Left colon (tissue), 2 donors: ENCODE results near the gene ZNF569. TPM values are rescaled to one million over a fixed set of nuclear protein-coding genes. Genes with fewer than 3 reads are reported as not detected.

Experiments used
- ATAC-seq: fragments of 200-7000 bp; cut with Tn5 transposase; one replicate; pipeline ENCODE4 v1.9.1; 2020; ENCODE audit warnings: mild to moderate bottlenecking, moderate library complexity
- DNase-seq, 2 donors: peaks; one replicate each; pipeline ENCODE4 v3.0.0-alpha.2; 2020
- intact Hi-C, 2 donors: fragments of 100-400 bp; cut with DNase I in 1 of 2; cut with micrococcal nuclease in 1 of 2; formaldehyde crosslinking; loops; one replicate each; pipeline versions ENCODE4 v1.11.2 to v1.14.0; 2022; cut with DNase I, micrococcal nuclease
- long read RNA-seq: library from polyadenylated mRNA; unstranded; transcript quantifications from one replicate; pipeline ENCODE4 v2.0.0, GENCODE V29; 2021
- total RNA-seq, 2 donors: library from RNA; stranded (reverse); fragmentation: NEBNext Ultra II Directional; extraction: Animal tissue kit (Norgen Biotek cat#: 25700); gene quantifications; one replicate each; pipeline ENCODE4 v1.2.1, GENCODE V29; 2021
- donor health status: DM: no; HTN: no; CAD: no.
- donor health status: DM: yes; HTN: yes; CAD: no.

Gene ZNF569
- 1 to 10 TPM; 1.4 to 1.6 TPM for total RNA-seq
- long read RNA-seq, partial matches to known transcripts = 1 of 2 reads
- long read RNA-seq, other reads (novel, unspliced or antisense) = 1 of 2 reads

DNA sequence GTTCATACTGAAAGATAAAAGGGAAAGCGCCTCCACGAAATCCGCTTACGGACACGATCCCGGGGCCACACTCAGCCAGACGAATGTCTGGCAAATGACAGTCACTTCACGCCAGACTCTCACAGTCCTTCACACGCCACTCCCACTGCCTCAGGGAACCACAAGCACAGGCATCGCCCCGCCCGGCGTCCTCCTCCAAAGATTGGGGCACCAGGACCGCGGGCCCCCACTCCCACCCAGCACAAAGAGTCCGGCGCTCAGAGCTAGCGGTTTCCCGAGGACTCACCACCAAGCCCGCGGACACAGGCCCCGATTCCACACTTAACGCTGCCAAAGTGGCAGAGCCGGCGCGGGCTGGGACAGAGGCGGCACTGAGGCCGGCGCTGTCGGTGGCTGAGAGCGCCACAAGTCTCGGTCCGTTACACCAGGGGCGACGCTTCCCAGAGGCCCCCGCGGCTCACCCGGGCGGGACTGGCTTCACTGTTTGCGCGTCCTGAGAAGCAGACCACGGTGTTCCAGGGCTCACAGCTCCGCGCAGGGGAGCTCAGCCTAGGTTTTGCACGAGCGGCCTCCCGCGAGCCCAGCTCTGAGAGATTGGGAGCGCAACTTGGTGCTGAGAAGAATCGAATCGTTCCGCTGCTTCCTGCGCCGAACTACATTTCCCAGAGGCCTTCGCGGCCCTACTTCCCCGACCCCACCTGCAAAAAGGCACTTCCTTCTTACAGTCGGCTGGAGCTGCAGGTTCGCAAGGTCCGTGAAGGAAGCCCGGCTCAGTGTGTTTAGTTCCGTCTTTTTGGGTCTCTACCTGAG lies at the start of gene ZNF569:
Gene ZNF569 (minus strand): TSS at position 647 of the 810 bp plus-strand sequence. CDS start 22,523 bp downstream, outside the sequence.
- ATAC-seq (peak; percentile 85), DNase-seq (peak; percentile 91 to 94)
- intact Hi-C loops = no loop called here

DNA sequence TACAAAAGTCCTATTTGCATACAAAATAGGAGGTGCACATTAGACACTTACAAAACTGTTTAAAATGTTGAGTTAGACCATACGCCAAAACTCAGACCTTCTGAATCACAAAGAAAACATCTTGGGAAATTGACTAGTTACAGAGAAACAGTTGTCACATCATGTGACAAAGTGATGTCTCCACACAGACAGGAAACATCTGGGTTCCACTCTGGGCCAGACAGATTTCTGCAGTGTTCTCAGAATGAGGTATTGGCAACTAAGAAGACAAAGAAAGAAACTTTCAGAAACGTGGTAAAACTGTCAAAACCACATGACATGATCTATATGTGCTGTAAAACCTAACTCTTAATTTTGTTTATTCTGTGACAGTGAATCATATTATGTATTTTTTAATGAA lies 46.2 kb upstream of the ZNF569 start:
- DNase-seq (no peak), ATAC-seq (no peak)
- intact Hi-C loops = no loop called here

DNA sequence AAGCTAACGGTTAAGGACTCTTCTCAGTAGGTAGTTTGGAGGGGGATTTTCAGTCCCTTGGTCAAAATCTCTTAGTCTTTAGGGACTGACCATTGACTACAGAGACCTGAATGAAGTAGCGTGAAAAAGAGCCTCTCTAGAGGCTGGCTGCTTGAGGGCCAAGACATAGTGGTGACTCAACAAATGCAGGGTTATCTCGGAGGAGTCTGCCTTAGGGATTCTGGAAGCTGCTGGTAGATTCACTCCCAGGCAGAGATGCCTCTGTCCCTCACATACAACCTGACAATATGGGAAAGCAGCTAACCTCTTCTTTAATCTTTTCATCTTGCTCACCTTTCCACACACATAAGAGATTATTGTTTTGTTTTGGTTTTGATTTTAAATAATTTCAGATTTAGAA lies 44.6 kb upstream of the ZNF569 start:
- intact Hi-C loops = no loop called here
- ATAC-seq (no peak), DNase-seq (no peak)

DNA sequence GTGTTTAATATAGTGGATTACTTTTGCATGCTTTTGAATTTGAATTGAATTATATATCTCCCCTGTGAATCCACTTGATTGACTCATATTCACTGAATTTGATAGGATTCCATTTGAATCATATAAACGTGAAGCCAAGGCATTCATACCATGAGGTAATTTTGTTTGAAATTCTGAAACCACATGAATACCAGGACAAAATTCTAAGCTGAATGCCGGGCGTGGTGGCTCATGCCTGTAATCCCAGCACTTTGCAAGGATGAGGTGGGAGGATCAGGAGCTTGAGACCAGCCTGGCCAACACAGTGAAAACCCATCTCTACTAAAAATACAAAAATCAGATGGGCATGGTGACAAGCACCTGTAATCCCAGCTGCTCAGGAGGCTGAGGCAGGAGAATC lies 43.9 kb upstream of the ZNF569 start:
- intact Hi-C loops = no loop called here
- DNase-seq (no peak), ATAC-seq (no peak)

DNA sequence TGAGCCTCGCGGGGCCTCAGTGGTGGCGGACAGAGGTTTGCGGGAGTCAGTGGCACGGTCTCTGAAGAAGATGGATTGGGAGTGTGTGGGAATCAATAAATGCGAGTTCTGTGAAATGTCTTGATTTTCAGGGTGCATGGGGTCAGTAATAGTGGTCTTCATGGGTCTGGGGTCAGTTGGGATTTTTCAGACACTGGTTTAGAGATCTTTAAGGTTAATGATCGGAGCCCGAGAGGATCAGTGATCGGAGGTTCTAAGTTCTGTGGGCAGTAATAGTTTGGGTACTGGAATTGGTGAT lies 39.9 kb upstream of the ZNF569 start:
- ATAC-seq (no peak), DNase-seq (no peak)
- intact Hi-C loops = no loop called here

DNA sequence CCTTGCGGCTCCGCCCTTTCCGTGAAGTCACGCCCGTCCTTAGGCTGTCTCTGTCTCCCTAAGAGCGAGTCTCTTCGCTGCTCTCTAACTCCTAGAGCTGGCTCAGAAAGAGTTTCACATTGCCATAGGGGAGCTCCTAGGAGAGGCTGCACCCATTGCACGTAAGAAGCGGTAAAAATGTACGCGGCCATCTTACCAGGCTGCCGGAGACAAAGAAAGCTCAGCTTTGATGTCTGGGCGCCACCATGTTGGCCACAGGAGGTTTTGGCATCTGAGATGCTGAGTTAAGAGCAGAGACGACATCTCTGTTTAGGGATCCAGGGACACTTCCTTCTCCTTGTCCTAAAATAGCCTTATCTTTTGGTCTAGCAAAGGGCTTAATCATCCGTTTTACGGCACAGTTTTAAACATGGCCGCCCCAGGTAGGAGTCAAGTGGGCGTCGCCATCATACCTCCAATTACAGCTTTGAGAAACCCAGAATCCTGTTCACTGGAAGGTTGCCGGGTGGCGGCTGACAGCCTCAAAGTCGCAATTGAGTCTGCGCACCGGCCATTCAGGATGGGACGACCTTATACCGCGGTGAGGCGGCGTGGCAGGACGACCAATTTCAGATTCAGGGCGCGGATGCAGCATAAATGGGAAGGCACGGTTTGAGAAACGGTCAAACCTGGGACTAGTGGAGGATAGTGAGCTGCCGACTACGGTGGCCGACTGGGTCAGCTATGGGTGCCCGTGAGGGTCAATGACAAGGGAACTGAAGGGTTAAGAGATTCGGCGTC lies 39.3 kb upstream of the ZNF569 start, which contains the start of gene ZNF793:
Gene ZNF793 (plus strand): TSS at position 553 of the 780 bp plus-strand sequence. CDS start 16,501 bp downstream, outside the sequence.
- peak; percentile 95 for ATAC-seq
- peak; percentile 80 to 82 for DNase-seq
- intact Hi-C loops = no loop called here

DNA sequence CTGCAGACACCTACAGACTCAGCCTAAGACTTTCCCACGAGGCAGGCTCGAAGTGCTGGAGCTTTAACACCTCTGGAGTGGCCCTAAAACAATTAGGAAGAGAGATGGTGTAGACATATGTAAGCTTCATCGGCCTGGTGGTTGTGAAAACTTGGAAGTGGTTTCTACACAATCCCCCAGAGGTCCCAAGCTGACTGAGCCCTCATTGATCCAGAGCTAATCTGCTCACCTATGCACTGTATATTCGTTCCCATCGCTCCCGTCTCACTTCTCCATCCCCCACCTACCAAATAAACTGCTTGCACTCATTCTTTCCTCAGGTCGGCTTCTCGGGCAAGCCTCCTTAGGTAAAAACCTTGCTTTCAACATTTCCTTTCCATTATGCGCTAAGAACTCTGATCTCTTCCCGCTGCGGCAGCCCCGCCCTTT lies 38.7 kb upstream of the ZNF569 start:
- intact Hi-C loops = no loop called here
- ATAC-seq (peak; percentile 10), DNase-seq (no peak)

DNA sequence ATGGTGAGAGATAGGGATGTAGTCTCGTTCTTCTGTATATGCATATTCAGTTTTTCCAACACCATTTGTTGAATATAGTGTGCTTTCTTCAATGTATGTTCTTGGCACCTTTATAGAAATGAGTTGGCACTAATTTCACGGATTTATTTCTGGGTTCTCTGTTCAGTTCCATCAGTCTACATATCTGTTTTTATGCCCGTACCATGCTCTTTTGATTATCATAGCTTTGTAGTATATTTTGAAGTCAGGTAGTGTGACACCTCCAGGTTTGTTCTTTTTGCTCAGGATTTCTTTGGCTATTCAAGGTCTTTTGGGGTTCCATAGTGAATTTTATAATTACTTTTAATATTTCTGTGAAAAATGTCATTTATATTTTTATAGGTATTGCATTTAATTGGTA lies 25.0 kb upstream of the ZNF569 start:
- no peak for ATAC-seq
- intact Hi-C loops = no loop called here

DNA sequence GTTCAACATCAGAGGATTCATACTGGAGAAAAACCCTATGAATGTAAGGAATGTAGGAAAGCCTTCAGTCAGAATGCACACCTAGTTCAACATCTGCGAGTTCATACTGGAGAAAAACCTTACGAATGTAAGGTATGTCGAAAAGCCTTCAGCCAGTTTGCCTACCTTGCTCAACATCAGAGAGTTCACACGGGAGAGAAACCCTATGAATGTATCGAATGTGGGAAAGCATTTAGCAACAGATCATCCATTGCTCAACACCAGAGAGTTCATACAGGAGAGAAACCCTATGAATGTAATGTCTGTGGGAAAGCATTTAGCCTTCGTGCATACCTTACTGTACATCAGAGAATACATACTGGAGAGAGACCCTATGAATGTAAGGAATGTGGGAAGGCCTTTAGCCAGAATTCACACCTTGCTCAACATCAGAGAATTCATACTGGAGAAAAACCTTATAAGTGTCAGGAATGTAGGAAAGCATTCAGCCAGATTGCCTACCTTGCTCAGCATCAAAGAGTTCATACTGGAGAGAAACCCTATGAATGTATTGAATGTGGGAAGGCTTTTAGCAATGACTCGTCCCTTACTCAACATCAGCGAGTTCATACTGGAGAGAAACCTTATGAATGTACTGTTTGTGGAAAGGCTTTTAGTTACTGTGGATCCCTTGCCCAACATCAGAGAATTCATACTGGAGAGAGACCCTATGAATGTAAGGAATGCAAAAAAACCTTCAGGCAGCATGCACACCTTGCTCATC lies 17.3 kb upstream of the ZNF569 start:
- intact Hi-C loops = no loop called here
- no peak for DNase-seq
- no peak for ATAC-seq

More for the DNA sequence above, 25.0 kb upstream of the ZNF569 start:
- no peak for DNase-seq

DNA sequence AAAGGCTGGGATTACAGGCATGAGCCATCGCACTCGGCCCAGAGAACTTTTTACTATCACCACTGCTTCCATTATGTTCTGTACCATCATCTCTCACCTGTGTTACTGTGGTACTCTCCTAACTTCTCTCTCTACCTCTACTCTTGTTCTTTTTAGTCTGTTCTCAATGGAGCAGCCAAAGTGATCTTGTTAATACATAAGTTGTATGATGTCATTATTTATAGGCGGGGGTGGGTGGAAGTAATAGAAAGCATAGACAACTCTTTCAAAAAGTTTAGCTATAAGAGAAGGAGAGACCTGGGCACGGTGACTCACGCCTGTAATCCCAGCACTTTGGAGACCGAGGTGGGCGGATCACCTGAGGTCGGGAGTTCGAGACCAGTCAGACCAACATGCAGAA lies 4.9 kb upstream of the ZNF569 start:
- DNase-seq = no peak
- intact Hi-C loops = no loop called here
- no peak for ATAC-seq

DNA sequence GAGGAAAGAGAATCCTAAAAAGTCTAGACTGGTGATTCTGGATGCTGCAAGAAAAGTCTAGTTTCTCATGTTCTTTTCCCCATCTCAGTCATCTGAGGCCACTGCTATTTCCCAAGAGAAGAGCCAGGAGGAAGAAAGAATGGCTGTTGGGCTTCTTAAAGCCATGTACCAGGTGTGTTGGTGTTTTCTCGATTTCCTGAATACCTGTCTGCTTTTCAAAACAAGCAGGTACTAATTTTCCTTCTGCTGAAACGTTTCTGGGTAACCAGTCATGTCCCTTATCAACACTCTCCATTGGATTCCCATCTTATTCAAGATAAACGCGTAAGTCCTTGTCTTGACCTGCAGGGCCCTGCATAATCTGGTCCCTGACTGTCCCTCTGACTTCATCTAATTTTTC lies 3.0 kb upstream of the ZNF569 start:
- intact Hi-C loops = no loop called here
- DNase-seq (no peak), ATAC-seq (no peak)

DNA sequence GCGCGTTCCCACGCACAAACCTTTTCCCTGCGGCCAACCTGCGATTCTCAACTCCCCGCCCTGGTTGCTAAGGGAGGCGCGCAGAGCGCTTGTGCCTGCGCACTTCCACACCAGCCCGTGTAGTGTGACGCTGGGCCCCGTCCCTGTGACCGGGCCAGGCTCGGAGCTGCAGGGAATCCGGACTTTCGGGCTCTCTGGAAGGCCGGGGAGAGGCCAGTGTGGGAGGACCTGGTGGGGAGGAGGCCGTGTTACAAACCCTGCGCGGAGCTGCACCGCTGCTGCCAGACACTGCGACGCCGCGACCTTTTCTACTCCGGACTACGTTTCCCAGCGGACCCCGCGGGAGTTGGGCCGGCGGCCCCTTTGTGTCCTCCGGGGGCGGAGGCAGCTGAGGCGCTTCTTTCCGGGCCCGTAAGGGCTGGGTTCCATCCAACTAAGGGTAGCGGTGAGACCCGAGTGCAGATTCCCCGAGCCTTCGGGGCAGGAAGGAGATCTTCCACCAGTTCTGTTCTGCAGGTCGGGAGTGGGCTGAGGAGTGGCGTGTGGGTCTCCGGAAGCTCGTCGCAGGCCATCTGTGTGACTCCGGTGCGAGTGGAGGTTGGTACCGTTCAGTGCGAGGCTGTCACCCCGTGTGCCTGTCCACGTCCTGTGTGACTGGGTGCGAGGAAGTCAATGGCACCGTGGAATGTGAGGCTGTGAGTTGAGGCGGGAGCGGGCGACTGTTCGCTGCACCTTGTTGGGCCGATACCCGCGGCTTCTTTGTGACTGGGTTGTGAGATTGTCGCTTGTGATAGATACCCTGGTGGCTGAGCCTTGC lies 1.9 kb upstream of the ZNF569 start, which contains the start of gene ZNF570:
Gene ZNF570 (plus strand): TSS at position 396 of the 817 bp plus-strand sequence. CDS start 999 bp downstream, outside the sequence.
- DNase-seq = peak; percentile 88 to 91
- intact Hi-C loops = no loop called here
- ATAC-seq = peak; percentile 86

DNA sequence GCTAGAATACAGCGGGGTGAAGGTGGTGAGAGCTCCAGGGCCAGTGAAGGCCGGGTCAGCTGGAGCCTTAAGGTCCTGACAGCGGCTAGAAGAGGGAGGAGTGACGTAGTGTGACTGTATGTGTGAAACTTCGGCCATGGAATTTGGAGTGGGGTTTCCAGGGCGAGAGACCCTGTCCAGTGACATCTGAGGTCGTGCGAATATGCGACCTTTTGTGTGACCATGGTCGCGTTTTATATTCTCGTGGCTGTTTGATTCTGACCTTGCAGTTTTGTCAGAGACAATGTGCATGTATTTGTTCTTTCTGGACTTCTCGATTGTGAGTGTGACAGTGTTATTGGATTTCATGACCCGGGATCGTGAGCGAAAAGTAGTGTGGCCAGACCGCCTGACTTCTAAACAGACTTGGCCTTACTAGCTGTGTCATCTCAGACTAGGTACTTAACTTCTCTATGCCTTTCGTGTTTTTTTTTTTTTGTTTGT lies 405 bp upstream of the ZNF569 start:
- ATAC-seq = no peak
- intact Hi-C loops = no loop called here

DNA sequence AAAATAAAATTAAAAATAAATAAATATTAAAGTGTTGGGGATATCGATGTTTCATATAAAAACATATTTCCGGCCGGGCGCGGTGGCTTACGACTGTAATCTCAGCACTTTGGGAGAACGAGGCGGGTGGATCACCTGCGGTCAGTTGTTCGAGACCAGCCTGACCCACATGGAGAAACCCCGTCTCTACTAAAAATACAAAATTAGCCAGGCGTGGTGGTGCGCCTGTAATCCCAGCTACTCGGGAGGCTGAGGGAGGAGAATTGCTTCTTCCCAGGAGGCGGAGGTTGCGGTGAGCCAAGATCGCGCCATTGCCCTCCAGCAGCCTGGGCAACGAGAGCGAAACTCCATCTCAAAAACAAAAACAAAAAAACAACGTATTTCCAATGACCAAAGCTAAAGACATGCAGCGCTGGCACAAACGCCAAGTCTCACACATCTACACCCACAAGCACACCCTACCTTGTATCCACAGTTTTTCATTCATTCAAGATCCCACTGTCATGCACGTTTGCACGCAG lies 907 bp downstream of the ZNF569 start:
- ATAC-seq = no peak
- intact Hi-C loops = no loop called here
- DNase-seq = peak in 1 of 2 donors; percentile 11

More for the DNA sequence above, 405 bp upstream of the ZNF569 start:
- DNase-seq = no peak

DNA sequence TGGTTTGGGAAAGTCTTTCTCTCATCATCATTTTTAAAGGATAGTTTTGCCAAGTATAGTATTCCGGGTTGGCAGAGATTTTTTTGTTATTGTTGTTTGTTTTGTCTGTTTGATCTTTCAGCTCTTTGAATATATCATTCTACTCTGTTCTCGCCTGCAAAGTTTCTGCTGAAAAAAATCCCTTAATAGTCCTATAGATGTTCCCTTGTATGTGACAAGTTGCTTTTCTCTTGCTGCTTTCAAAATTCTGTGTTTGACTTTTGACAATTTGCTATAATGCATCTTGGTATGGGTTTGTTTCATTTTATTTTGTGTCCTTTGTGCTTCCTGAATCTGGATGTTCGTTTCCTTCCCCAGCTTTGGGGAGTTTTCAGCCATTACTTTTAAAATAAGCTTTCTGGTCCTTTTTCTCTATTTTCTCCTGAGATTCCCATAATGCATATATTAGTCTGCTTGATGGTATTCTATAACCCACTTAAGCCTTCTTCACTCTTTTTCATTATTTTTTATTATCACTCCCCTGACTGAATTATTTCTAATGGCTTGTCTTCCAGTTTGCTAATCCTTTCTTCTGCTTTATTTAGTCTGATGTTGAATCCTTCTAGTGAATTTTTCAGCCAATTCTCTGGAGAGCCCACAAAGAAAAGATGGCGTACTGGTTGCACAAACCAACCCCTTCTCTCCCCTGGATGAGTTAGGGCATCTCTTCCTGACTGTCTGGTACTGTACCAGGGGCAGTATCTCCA lies 14.6 kb downstream of the ZNF569 start:
- ATAC-seq = no peak
- intact Hi-C loops = loop anchor here in 1 of 2 donors (10.0 kb wide), 1 partner anchor 48 kb away; no protein-coding TSS in a partner anchor
- no peak for DNase-seq

DNA sequence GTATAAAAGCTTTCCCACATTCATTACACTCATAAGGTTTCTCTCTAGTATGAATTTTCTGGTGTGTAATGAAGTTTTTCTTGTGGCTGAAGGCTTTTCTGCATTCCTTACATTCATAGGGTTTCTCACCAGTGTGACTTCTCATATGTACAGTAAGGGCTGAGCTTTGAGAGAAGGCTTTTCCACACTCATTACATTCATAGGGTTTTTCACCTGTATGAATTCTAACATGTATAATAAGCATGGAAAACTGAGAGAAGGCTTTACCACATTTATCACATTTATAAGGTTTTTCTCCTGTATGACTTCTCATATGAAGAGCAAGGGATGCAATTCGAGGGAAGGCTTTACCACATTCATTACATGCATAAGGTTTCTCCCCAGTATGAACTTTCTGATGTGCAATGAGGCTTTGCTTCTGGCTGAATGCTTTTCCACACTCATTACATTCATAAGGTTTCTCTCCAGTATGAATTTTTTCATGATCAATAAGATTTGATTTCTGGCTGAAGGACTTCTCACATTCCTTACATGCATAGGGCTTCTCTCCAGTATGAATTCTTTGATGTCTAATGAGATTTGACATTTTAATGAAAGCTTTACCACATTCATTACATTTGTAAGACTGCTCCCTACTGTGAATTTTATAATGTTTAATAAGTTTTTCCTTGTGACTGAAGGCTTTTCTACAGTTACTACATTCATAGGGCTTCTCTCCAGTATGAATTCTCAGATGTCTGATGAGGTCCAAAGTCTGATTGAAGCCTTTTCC lies 53.7 kb downstream of the ZNF569 start:
- intact Hi-C loops = no loop called here
- no peak for ATAC-seq
- DNase-seq = no peak
